OCI-LY7 (cell line): ENCODE results near the gene ABHD15. TPM values are rescaled to one million over a fixed set of nuclear protein-coding genes. Genes with fewer than 3 reads are reported as not detected.

Experiments used
- BruUV-seq: library from RNA; stranded (reverse); fragments of 400-500 nt; replicated peaks from 2 replicates; lab custom pipeline; 2021; lab: Mats Ljungman, UMichigan
- CTCF ChIA-PET: fragments of 300-600 bp; sonication (Branson Sonifier 250); formaldehyde crosslinking; loops from one replicate; lab custom pipeline; 2022; ENCODE audit warnings: antibody characterized with exemption; ENCODE audit not compliant: unreplicated experiment; lab: Charles Lee
- POLR2A ChIA-PET: fragments of 300-600 bp; sonication (Branson Sonifier 250); formaldehyde crosslinking; loops from one replicate; lab custom pipeline; 2022; ENCODE audit warnings: antibody characterized with exemption; lab: Charles Lee
- DNase-seq: peaks from one replicate; pipeline ENCODE4 v3.0.0-alpha.2; 2015; ENCODE audit warnings: low spot score
- H2AFZ ChIP-seq: fragments of 200-600 bp; sonication (generic), shearing (Covaris generic); 2 replicates; pipeline ENCODE4 v1.6.1; 2014; ENCODE audit warnings: mild to moderate bottlenecking, antibody characterized with exemption, low read length, moderate library complexity
- H3K27ac ChIP-seq: fragments of 200-600 bp; sonication (generic); 2 replicates; pipeline ENCODE4 v1.5.1; 2014; ENCODE audit warnings: mixed run types, low read depth, mild to moderate bottlenecking, moderate library complexity, low read length, inconsistent platforms; ENCODE audit not compliant: poor library complexity, severe bottlenecking
- H3K36me3 ChIP-seq: fragments of 200-600 bp; sonication (generic); 2 replicates; pipeline ENCODE4 v1.6.1; 2014; ENCODE audit warnings: mild to moderate bottlenecking, antibody characterized with exemption, low read length, moderate library complexity, mixed read lengths; ENCODE audit not compliant: insufficient read depth
- H3K4me1 ChIP-seq: fragments of 200-600 bp; sonication (generic); 2 replicates; pipeline ENCODE4 v1.5.1; 2014; ENCODE audit warnings: mild to moderate bottlenecking, low read length; ENCODE audit not compliant: insufficient read depth, poor library complexity, severe bottlenecking
- H3K4me2 ChIP-seq: fragments of 200-600 bp; sonication (generic); 2 replicates; pipeline ENCODE4 v1.6.1; 2014; ENCODE audit warnings: mild to moderate bottlenecking, low read length
- H3K4me3 ChIP-seq: fragments of 200-600 bp; sonication (generic); 2 replicates; pipeline ENCODE4 v1.5.1; 2014; ENCODE audit warnings: mild to moderate bottlenecking, low read depth, low read length; ENCODE audit not compliant: poor library complexity, severe bottlenecking
- H3K79me2 ChIP-seq: fragments of 200-600 bp; sonication (generic); 2 replicates; pipeline ENCODE4 v1.6.1; 2016; ENCODE audit warnings: low read depth, mild to moderate bottlenecking, low read length, moderate library complexity, mixed read lengths; ENCODE audit not compliant: insufficient read depth
- H3K9me2 ChIP-seq: fragments of 200-600 bp; sonication (generic); 2 replicates; pipeline ENCODE4 v1.6.1; 2016; ENCODE audit warnings: mild to moderate bottlenecking, low read length, mixed read lengths; ENCODE audit not compliant: insufficient read depth
- H3K9me3 ChIP-seq: fragments of 200-600 bp; sonication (generic); 2 replicates; pipeline ENCODE4 v1.6.1; 2014; ENCODE audit warnings: mild to moderate bottlenecking, mixed run types, low read length, mixed read lengths
- H4K20me1 ChIP-seq: fragments of 200-600 bp; sonication (generic); 2 replicates; pipeline ENCODE4 v1.6.1; 2014; ENCODE audit warnings: mild to moderate bottlenecking, antibody characterized with exemption, low read length, moderate library complexity, mixed read lengths; ENCODE audit not compliant: insufficient read depth
- EZH2phosphoT487 ChIP-seq: fragments of 200-600 bp; sonication (generic); IDR thresholded peaks from 2 replicates; pipeline ENCODE4 v1.6.1; 2018; ENCODE audit warnings: low read depth, borderline replicate concordance, mild to moderate bottlenecking, mixed run types, antibody characterized with exemption, low read length, moderate library complexity, mixed read lengths
- intact Hi-C: fragments of 100-400 bp; cut with micrococcal nuclease; formaldehyde crosslinking; loops from one replicate; pipeline ENCODE4 v1.10.0; 2022; ENCODE audit not compliant: unreplicated experiment
- total RNA-seq, 2 experiments: library from RNA; depleted of rRNA in 1 of 2; stranded (reverse); fragments of >200 nt in 1 of 2; shearing (Covaris generic) in 1 of 2; gene quantifications; 2 replicates each; pipeline ENCODE4 v1.2.3, GENCODE V29; 2014 to 2022
- TF ChIP-seq, protein P1 (sequence below): fragments of 200-600 bp; sonication (generic); conservative IDR thresholded peaks from 2 replicates; pipeline ENCODE4 v1.5.1; 2014; ENCODE audit warnings: mild to moderate bottlenecking, antibody characterized with exemption, low read length, moderate library complexity, mixed read lengths

The ABHD15 gene
- total RNA-seq, 2 experiments from 2014 or later: 8.5 to 15.3 TPM

- no peak for DNase-seq
- Histone ChIP-seq H3K4me1 (no peaks in the 10 kb centered on the region), H3K4me3 (no peak overlapping the region), H3K36me3 (peaks cover 79% of the 10 kb centered on the region), H3K4me2 (no peak overlapping the region), H4K20me1 (no peaks in the 10 kb centered on the region), H3K9me3 (no peaks in the 10 kb centered on the region), H3K79me2 (no peaks in the 10 kb centered on the region), H2AFZ (no peak overlapping the region), H3K9me2 (no peaks in the 10 kb centered on the region), H3K27ac (no peak overlapping the region)
- BruUV-seq: no TSS peak
- ChIA-PET CTCF (interaction anchor here (1.4 kb wide), 1 partner anchor 164 kb away, joined by 5 read pairs; no protein-coding TSS in a partner anchor), POLR2A (interaction anchor here (0.7 to 2.2 kb wide), 5 partner anchors 11 to 536 kb away, joined by 3 to 11 read pairs (median 3); no protein-coding TSS in a partner anchor)
- intact Hi-C loops: no loop called here
- TF ChIP-seq, protein P1, sequence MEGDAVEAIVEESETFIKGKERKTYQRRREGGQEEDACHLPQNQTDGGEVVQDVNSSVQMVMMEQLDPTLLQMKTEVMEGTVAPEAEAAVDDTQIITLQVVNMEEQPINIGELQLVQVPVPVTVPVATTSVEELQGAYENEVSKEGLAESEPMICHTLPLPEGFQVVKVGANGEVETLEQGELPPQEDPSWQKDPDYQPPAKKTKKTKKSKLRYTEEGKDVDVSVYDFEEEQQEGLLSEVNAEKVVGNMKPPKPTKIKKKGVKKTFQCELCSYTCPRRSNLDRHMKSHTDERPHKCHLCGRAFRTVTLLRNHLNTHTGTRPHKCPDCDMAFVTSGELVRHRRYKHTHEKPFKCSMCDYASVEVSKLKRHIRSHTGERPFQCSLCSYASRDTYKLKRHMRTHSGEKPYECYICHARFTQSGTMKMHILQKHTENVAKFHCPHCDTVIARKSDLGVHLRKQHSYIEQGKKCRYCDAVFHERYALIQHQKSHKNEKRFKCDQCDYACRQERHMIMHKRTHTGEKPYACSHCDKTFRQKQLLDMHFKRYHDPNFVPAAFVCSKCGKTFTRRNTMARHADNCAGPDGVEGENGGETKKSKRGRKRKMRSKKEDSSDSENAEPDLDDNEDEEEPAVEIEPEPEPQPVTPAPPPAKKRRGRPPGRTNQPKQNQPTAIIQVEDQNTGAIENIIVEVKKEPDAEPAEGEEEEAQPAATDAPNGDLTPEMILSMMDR: no peak
- TF ChIP-seq EZH2phosphoT487: no peak
Measured at GRCh38 chr17:29533976-29534375, 32.9 kb downstream of the ABHD15 start.

DNA sequence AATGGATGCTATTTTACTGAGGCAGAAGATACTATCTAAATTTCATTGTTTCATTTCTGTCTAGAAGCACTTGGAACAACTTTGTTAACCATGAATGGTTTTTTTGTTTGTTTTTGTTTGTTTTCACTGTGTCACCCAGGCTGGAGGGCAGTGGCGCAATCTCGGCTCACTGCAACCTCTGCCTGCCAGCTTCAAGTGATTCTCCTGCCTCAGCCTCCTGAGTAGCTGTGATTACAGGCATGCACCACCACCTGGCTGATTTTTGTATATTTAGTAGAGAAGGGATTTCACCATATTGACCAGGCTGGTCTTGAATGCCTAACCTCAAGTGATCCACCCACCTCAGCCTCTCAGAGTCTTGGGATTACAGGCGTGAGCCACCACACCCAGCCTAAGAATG is 40.5 kb downstream of the ABHD15 start:
- Histone ChIP-seq H3K9me2 (no peaks in the 10 kb centered on the region), H3K4me1 (no peaks in the 10 kb centered on the region), H3K9me3 (no peaks in the 10 kb centered on the region), H4K20me1 (no peaks in the 10 kb centered on the region), H2AFZ (no peak overlapping the region), H3K4me2 (no peak overlapping the region), H3K4me3 (no peak overlapping the region), H3K27ac (no peak overlapping the region), H3K36me3 (peaks cover 68% of the 10 kb centered on the region), H3K79me2 (no peaks in the 10 kb centered on the region)
- TF ChIP-seq, protein P1: no peak
- TF ChIP-seq EZH2phosphoT487: no peak
- no peak for DNase-seq
- POLR2A ChIA-PET: no interaction called here
- CTCF ChIA-PET: no interaction called here
- intact Hi-C loops: no loop called here
- BruUV-seq: no TSS peak

GRCh38 chr17:29524692-29525091 is 42.1 kb downstream of the ABHD15 start:
- POLR2A ChIA-PET: interaction anchor here (0.7 to 2.7 kb wide), 2 partner anchors 10 to 11 kb away, joined by 4 to 11 read pairs; no protein-coding TSS in a partner anchor
- CTCF ChIA-PET: no interaction called here

More at GRCh38 chr17:29524692-29525091, 42.1 kb downstream of the ABHD15 start:
- DNase-seq: no peak
- Histone ChIP-seq H3K9me2 (no peaks in the 10 kb centered on the region), H4K20me1 (no peaks in the 10 kb centered on the region), H3K27ac (no peak overlapping the region), H3K79me2 (no peaks in the 10 kb centered on the region), H2AFZ (no peak overlapping the region), H3K9me3 (no peaks in the 10 kb centered on the region), H3K4me2 (no peak overlapping the region), H3K36me3 (peaks cover 68% of the 10 kb centered on the region), H3K4me1 (no peaks in the 10 kb centered on the region), H3K4me3 (no peak overlapping the region)
- BruUV-seq: no TSS peak
- TF ChIP-seq, protein P1: no peak
- no peak for TF ChIP-seq EZH2phosphoT487
- intact Hi-C loops: no loop called here
